A549 treated with DMSO at 1 μM for 4 hours (cell line): Measurements from ENCODE around the gene CHCT1. TPM values are rescaled to one million over a fixed set of nuclear protein-coding genes. Genes with fewer than 3 reads are reported as not detected.

Experiments used
- total RNA-seq: library from RNA; stranded (reverse); fragments of 200-300 nt; extraction: Qiagen RNA extraction; gene quantifications from 5 replicates; pipeline ENCODE4 v1.2.3, GENCODE V29; 2022; ENCODE audit warnings: low read depth

CHCT1 gene
- total RNA-seq: 0.12 to 0.46 TPM in 2 of 5 replicates, not detected in the others

DNA sequence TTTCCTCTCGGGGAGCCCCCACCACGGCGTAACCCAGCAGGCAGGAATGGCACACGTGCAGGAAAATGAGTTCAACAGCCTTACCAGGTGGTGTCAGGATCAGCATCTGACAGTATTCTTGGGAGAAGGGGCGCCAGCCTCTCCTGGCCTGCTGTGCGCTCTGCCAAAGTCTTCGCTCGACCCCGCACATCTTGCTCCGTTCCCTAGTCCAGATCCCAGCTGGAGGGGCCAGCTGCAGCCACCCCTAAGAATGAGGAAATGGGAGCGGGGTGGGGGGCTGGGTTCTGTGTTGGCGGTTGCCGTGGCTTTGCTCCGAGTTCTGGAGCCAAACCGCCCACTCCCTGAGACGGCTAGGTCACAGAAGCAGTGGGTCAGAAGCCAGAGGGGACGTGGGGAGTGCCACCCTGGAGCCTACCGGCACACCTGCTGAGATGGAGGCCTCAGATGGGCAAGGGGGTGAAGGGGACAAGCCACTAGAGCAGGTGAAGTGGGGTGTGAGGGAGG is at the start of gene CHCT1:
TSS of gene CHCT1 (plus strand) at position 328 of the 504 bp plus-strand sequence. CDS start at position 432, 104 bp downstream.

DNA sequence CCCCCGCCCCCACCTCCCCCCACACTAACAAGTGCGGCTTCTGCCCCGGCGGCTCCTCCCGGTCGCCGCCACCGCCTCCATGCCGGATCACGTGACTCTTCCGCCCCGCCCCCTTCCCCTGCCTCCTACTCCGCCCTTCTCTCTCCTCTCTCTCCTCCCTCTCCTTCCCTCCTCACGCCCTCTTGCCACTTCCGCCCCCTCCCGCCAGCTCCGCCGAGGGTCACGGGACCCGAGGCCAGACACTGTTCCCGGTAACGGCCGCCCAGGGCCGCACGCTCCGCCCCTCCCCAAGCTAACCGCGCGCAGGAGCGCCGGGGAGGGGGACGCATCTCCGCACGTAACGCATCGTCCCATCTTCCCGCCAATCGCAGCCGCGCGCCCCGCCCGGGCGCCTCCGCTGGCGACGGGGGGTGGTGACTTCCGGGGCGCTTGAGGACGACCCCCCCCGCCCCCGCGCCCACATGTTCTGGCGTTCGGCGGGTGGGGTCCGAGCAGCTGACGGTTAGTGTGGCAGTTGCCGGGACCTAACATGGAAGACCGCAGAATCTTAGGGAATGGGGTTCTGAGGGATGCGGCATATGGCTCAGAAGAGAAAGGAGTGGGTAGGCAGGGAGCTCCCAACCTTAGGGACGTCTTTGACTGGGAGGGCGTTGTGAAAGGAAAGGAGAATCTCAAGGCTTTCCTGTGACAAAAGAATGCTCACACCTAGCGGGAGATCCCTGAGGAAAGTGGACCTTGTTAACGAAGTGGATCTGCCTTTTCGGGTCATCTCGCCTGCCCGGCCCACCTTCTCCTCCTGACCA is 30.0 kb upstream of the CHCT1 start, which contains the start of gene USP32:
TSS of gene USP32 (minus strand) at position 92 of the 803 bp plus-strand sequence. CDS start 194 bp downstream, outside the sequence.

Other genes starting within 250 kb of the CHCT1 start
- gene USP32, start 30.4 kb upstream of the CHCT1 start, total RNA-seq: 30.5 to 37.5 TPM (median 34.9 TPM) in 5 replicates
- gene APPBP2, start 103.8 kb downstream of the CHCT1 start, total RNA-seq: 12.0 to 25.8 TPM (median 21.2 TPM) in 5 replicates
- 18.7 to 22.4 TPM (median 20.8 TPM) in 5 replicates for gene PPM1D, start 177.7 kb downstream of the CHCT1 start, total RNA-seq